ENCODE measurements around the gene OPCML. TPM values are rescaled to one million over a fixed set of nuclear protein-coding genes. Genes with fewer than 3 reads are reported as not detected.

The OPCML gene
- total and polyA plus RNA-seq, 2 donors from 2014 or later, result 0.77 to 1.1 TPM

DNA sequence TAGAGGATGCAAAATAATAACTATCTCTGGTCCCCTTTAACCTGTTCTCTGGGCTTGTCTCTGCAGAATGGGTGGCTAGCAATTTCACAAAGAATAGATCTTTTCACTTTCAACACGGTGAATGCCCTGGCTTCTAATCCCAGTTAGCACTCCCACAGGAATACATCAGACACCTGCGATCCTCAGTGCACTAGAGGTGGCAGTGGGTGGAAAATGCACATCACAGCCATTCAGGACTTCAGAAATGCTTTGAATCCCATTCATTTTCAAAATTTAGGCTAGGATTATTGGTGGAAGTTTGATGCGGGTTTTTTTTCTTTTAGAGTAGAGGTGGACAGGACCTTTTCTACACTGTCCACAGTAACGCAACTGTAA, 55.1 kb downstream of the OPCML start:
- H3K9ac ChIP-seq (ENCODE audit: low read length in 3 of 3), result no peak overlapping the region
- no peaks in the 10 kb centered on the region for H3K27me3 ChIP-seq (ENCODE audit: control insufficient read depth, insufficient read depth, low read length)
- H3K36me3 ChIP-seq (ENCODE audit: control insufficient read depth in 2 of 3, insufficient read depth in 3 of 3, low read length in 3 of 3), result no peaks in the 10 kb centered on the region
- TF ChIP-seq, protein P1, sequence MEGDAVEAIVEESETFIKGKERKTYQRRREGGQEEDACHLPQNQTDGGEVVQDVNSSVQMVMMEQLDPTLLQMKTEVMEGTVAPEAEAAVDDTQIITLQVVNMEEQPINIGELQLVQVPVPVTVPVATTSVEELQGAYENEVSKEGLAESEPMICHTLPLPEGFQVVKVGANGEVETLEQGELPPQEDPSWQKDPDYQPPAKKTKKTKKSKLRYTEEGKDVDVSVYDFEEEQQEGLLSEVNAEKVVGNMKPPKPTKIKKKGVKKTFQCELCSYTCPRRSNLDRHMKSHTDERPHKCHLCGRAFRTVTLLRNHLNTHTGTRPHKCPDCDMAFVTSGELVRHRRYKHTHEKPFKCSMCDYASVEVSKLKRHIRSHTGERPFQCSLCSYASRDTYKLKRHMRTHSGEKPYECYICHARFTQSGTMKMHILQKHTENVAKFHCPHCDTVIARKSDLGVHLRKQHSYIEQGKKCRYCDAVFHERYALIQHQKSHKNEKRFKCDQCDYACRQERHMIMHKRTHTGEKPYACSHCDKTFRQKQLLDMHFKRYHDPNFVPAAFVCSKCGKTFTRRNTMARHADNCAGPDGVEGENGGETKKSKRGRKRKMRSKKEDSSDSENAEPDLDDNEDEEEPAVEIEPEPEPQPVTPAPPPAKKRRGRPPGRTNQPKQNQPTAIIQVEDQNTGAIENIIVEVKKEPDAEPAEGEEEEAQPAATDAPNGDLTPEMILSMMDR (IDR thresholded peaks at IDR 0.05; ENCODE audit: borderline replicate concordance, extremely low read depth, insufficient read depth), result no peak
- no peaks in the 10 kb centered on the region for H3K4me1 ChIP-seq (ENCODE audit: control insufficient read depth in 2 of 3, insufficient read depth in 2 of 3, low read depth in 1 of 3, low read length in 3 of 3)
- no peak for FAIRE-seq
- DNase-seq, result no peak
- no peak overlapping the region for H3K27ac ChIP-seq (ENCODE audit: low read depth in 2 of 2, low read length in 2 of 2)
- no peak overlapping the region for H3K4me3 ChIP-seq (ENCODE audit: low read length in 3 of 3)
- intact Hi-C loops (cut with DNase I), result no loop called here
- H3K9me3 ChIP-seq (ENCODE audit: control insufficient read depth in 2 of 3, insufficient read depth in 1 of 3, low read length in 3 of 3), result no peaks in the 10 kb centered on the region

DNA sequence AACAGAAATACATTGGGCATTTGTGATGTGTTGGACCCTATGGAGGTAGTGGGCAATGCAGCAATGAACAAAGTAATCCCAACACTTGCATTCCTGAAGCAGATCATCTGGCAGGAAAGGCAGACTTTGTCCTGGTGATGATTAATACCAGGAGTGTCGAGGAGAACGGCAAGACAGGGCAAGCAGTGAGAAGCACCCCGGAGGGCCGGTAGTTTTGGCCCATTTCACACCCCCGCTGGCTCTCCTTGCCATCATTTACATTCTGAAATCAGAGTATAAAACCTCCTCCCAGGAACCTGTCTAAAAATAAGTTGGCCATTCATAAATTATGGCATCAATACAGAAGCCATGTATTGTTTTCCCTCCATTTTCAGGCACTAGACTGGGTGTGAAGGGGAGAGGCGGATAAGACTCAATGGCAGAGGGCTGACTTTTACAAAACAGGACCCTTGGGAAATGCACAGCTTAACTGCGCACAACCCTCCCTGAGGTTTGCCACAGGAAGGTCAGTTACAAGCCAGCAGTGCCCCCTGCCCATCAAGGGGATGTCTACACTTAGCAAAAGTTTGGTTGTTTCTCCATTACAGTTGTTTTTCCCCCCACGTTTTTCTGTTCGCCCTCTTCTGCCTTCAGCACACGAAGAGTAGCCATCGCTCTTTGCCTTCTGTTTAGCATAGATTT, 55.6 kb downstream of the OPCML start:
- H3K4me3 ChIP-seq (ENCODE audit: low read length in 3 of 3), result no peak overlapping the region
- H3K27ac ChIP-seq (ENCODE audit: low read depth in 2 of 2, low read length in 2 of 2), result no peak overlapping the region
- intact Hi-C loops (cut with DNase I), result no loop called here
- no peaks in the 10 kb centered on the region for H3K27me3 ChIP-seq (ENCODE audit: control insufficient read depth, insufficient read depth, low read length)
- H3K9ac ChIP-seq (ENCODE audit: low read length in 3 of 3), result no peak overlapping the region
- no peaks in the 10 kb centered on the region for H3K36me3 ChIP-seq (ENCODE audit: control insufficient read depth in 2 of 3, insufficient read depth in 3 of 3, low read length in 3 of 3)
- FAIRE-seq, result no peak
- H3K9me3 ChIP-seq (ENCODE audit: control insufficient read depth in 2 of 3, insufficient read depth in 1 of 3, low read length in 3 of 3), result no peaks in the 10 kb centered on the region
- TF ChIP-seq, protein P1 (IDR thresholded peaks at IDR 0.05; ENCODE audit: borderline replicate concordance, extremely low read depth, insufficient read depth), result no peak
- no peaks in the 10 kb centered on the region for H3K4me1 ChIP-seq (ENCODE audit: control insufficient read depth in 2 of 3, insufficient read depth in 2 of 3, low read depth in 1 of 3, low read length in 3 of 3)
- DNase-seq, result no peak

DNA sequence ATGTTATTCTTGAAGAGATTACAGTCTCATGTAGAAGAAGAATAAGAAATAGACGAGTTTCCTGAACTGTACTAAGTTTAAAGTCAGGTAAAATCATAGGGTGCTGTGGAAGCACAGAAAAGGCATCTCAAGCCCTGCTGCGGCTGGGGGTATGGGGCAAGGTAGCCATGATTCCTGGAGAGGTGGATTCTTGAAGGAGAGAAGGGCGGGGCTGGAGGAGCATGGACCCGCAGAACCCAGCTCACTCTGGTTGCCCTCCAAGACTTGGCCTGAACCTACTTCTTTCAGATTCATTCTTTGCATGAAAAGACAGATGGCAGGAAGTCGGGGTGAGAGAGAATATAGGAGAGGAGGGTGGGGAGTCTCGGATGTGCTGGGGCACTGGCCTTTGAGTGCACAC, 57.8 kb downstream of the OPCML start:
- TF ChIP-seq, protein P1 (IDR thresholded peaks at IDR 0.05; ENCODE audit: borderline replicate concordance, extremely low read depth, insufficient read depth), result no peak
- H3K27ac ChIP-seq (ENCODE audit: low read depth in 2 of 2, low read length in 2 of 2), result no peak overlapping the region
- H3K36me3 ChIP-seq (ENCODE audit: control insufficient read depth in 2 of 3, insufficient read depth in 3 of 3, low read length in 3 of 3), result no peaks in the 10 kb centered on the region
- no peaks in the 10 kb centered on the region for H3K27me3 ChIP-seq (ENCODE audit: control insufficient read depth, insufficient read depth, low read length)
- intact Hi-C loops (cut with DNase I), result no loop called here
- no peaks in the 10 kb centered on the region for H3K4me1 ChIP-seq (ENCODE audit: control insufficient read depth in 2 of 3, insufficient read depth in 2 of 3, low read depth in 1 of 3, low read length in 3 of 3)
- H3K9me3 ChIP-seq (ENCODE audit: control insufficient read depth in 2 of 3, insufficient read depth in 1 of 3, low read length in 3 of 3), result no peaks in the 10 kb centered on the region
- no peak overlapping the region for H3K9ac ChIP-seq (ENCODE audit: low read length in 3 of 3)
- FAIRE-seq (no peak), DNase-seq (no peak)
- H3K4me3 ChIP-seq (ENCODE audit: low read length in 3 of 3), result no peak overlapping the region

DNA sequence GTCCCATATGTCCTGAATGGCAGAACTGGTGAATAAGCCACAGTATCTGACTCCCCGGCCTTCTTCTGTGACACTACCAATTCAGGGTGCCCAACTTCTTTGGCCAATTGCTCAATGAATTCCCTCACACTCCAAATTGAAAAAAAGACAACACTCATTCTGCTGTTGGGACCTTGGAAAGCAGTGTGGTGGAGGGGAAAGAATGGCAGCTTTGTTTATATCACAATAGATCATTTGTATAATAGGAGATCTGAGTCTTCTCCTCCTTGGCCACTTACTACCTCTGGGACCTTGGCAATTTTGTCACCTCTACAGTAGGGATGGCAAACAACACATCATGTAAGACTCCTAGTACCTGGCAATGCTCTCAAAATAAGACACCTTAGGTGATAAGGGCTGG, 64.6 kb downstream of the OPCML start:
- H3K4me1 ChIP-seq (ENCODE audit: control insufficient read depth in 2 of 3, insufficient read depth in 2 of 3, low read depth in 1 of 3, low read length in 3 of 3), result no peaks in the 10 kb centered on the region
- no peak overlapping the region for H3K27ac ChIP-seq (ENCODE audit: low read depth in 2 of 2, low read length in 2 of 2)
- no peak for FAIRE-seq
- no peak for DNase-seq
- H3K9me3 ChIP-seq (ENCODE audit: control insufficient read depth in 2 of 3, insufficient read depth in 1 of 3, low read length in 3 of 3), result no peaks in the 10 kb centered on the region
- intact Hi-C loops (cut with DNase I), result no loop called here
- no peaks in the 10 kb centered on the region for H3K36me3 ChIP-seq (ENCODE audit: control insufficient read depth in 2 of 3, insufficient read depth in 3 of 3, low read length in 3 of 3)
- no peak overlapping the region for H3K9ac ChIP-seq (ENCODE audit: low read length in 3 of 3)
- H3K4me3 ChIP-seq (ENCODE audit: low read length in 3 of 3), result no peak overlapping the region
- H3K27me3 ChIP-seq (ENCODE audit: control insufficient read depth, insufficient read depth, low read length), result no peaks in the 10 kb centered on the region
- TF ChIP-seq, protein P1 (IDR thresholded peaks at IDR 0.05; ENCODE audit: borderline replicate concordance, extremely low read depth, insufficient read depth), result no peak

All from kidney (tissue), 14 donors.